H9 (cell line): ENCODE results near the gene PSMB8. TPM values are rescaled to one million over a fixed set of nuclear protein-coding genes. Genes with fewer than 3 reads are reported as not detected.

Experiments
- DNase-seq: peaks from one replicate; pipeline ENCODE4 v3.0.0-alpha.2; 2017
- H2AFZ ChIP-seq: one replicate; pipeline ENCODE4 v1.6.1; 2013; ENCODE audit warnings: mild to moderate bottlenecking, low read length, control low read depth, moderate library complexity
- H2AK5ac ChIP-seq: 2 replicates; pipeline ENCODE4 v1.6.1; 2013; ENCODE audit warnings: low read length, control low read depth, mixed read lengths; ENCODE audit not compliant: insufficient read length
- H2BK120ac ChIP-seq: one replicate; pipeline ENCODE4 v1.6.1; 2013; ENCODE audit warnings: low read depth, mild to moderate bottlenecking, low read length, control low read depth, inconsistent platforms; ENCODE audit not compliant: poor library complexity, severe bottlenecking
- H2BK12ac ChIP-seq: 2 replicates; pipeline ENCODE4 v1.6.1; 2013; ENCODE audit warnings: low read length, control low read depth, mixed read lengths, low read depth; ENCODE audit not compliant: insufficient read length
- H2BK15ac ChIP-seq: 2 replicates; pipeline ENCODE4 v1.6.1; 2013; ENCODE audit warnings: low read depth, low read length, control low read depth
- H2BK20ac ChIP-seq: one replicate; pipeline ENCODE4 v1.6.1; 2013; ENCODE audit warnings: low read depth, mild to moderate bottlenecking, low read length, control low read depth, inconsistent platforms; ENCODE audit not compliant: poor library complexity, severe bottlenecking
- H2BK5ac ChIP-seq: 2 replicates; pipeline ENCODE4 v1.6.1; 2013; ENCODE audit warnings: low read length, control low read depth, mixed read lengths; ENCODE audit not compliant: insufficient read length
- H3K14ac ChIP-seq: 2 replicates; pipeline ENCODE4 v1.6.1; 2013; ENCODE audit warnings: low read length, control low read depth; ENCODE audit not compliant: insufficient read depth
- H3K18ac ChIP-seq: 2 replicates; pipeline ENCODE4 v1.6.1; 2013; ENCODE audit warnings: low read depth, mild to moderate bottlenecking, mixed read lengths, low read length, control low read depth; ENCODE audit not compliant: insufficient read length
- H3K23ac ChIP-seq: 2 replicates; pipeline ENCODE4 v1.6.1; 2013; ENCODE audit warnings: low read length, control low read depth, mixed read lengths, low read depth; ENCODE audit not compliant: insufficient read length
- H3K23me2 ChIP-seq: 2 replicates; pipeline ENCODE4 v1.6.1; 2013; ENCODE audit warnings: low read depth, mild to moderate bottlenecking, mixed read lengths, low read length, control low read depth; ENCODE audit not compliant: insufficient read length, poor library complexity, severe bottlenecking
- H3K27ac ChIP-seq: 2 replicates; pipeline ENCODE4 v1.5.1; 2013; ENCODE audit warnings: low read length, control low read depth, mixed read lengths, low read depth; ENCODE audit not compliant: insufficient read length
- H3K27me3 ChIP-seq: 2 replicates; pipeline ENCODE4 v1.6.1; 2013; ENCODE audit warnings: low read length, control low read depth, inconsistent platforms; ENCODE audit not compliant: insufficient read depth
- H3K4ac ChIP-seq: 2 replicates; pipeline ENCODE4 v1.6.1; 2013; ENCODE audit warnings: low read depth, mild to moderate bottlenecking, control low read depth, inconsistent platforms, low read length, moderate library complexity
- H3K4me1 ChIP-seq: 2 replicates; pipeline ENCODE4 v1.6.1; 2013; ENCODE audit warnings: low read length, control low read depth, inconsistent platforms; ENCODE audit not compliant: insufficient read depth
- H3K4me2 ChIP-seq: 2 replicates; pipeline ENCODE4 v1.6.1; 2013; ENCODE audit warnings: low read length, control low read depth, mixed read lengths; ENCODE audit not compliant: insufficient read length, insufficient read depth
- H3K56ac ChIP-seq: 2 replicates; pipeline ENCODE4 v1.6.1; 2013; ENCODE audit warnings: low read depth, mild to moderate bottlenecking, mixed read lengths, low read length, control low read depth; ENCODE audit not compliant: insufficient read length
- H3K79me1 ChIP-seq: 2 replicates; pipeline ENCODE4 v1.6.1; 2013; ENCODE audit warnings: low read depth, mild to moderate bottlenecking, moderate library complexity, low read length, control low read depth, inconsistent platforms; ENCODE audit not compliant: insufficient read depth, poor library complexity, severe bottlenecking
- H3K79me2 ChIP-seq: 2 replicates; pipeline ENCODE4 v1.6.1; 2013; ENCODE audit warnings: low read length, control low read depth, inconsistent platforms; ENCODE audit not compliant: insufficient read depth
- H3K9ac ChIP-seq: 2 replicates; pipeline ENCODE4 v1.6.1; 2013; ENCODE audit warnings: low read length, control low read depth, mixed read lengths; ENCODE audit not compliant: insufficient read length; ENCODE audit errors: extremely low read depth
- H3K9me3 ChIP-seq: one replicate; pipeline ENCODE4 v1.6.1; 2013; ENCODE audit warnings: low read depth, low read length, inconsistent platforms; ENCODE audit not compliant: control insufficient read depth
- H3T11ph ChIP-seq: one replicate; pipeline ENCODE4 v1.6.1; 2013; ENCODE audit warnings: mild to moderate bottlenecking, low read length, control low read depth, inconsistent platforms
- H4K20me1 ChIP-seq: one replicate; pipeline ENCODE4 v1.6.1; 2013; ENCODE audit not compliant: control insufficient read depth, insufficient read length, insufficient read depth
- H4K5ac ChIP-seq: 2 replicates; pipeline ENCODE4 v1.6.1; 2013; ENCODE audit warnings: low read depth, mild to moderate bottlenecking, mixed read lengths, low read length, control low read depth; ENCODE audit not compliant: insufficient read length
- H4K8ac ChIP-seq: replicated peaks from 2 replicates; pipeline ENCODE4 v1.6.1; 2013; ENCODE audit warnings: low read length, control low read depth, mixed read lengths, low read depth; ENCODE audit not compliant: insufficient read length
- H4K91ac ChIP-seq: 2 replicates; pipeline ENCODE4 v1.6.1; 2013; ENCODE audit warnings: low read depth, mild to moderate bottlenecking, moderate library complexity, mixed read lengths, low read length, control low read depth; ENCODE audit not compliant: insufficient read length
- H3K27ac Mint-ChIP-seq, 3 experiments: 2 replicates in 2 of 3; 3 replicates in 1 of 3; pipeline ENCODE4 v1.8.0; 2020 to 2021; ENCODE audit warnings: mixed read lengths in 3 of 3, mild to moderate bottlenecking in 1 of 3, moderate library complexity in 1 of 3
- H3K27me3 Mint-ChIP-seq: 2 replicates; pipeline ENCODE4 v1.8.0; 2021; ENCODE audit warnings: low read depth, mild to moderate bottlenecking, moderate library complexity, mixed read lengths
- H3K36me3 Mint-ChIP-seq, 3 experiments: 2 replicates in 2 of 3; 3 replicates in 1 of 3; pipeline ENCODE4 v1.8.0; 2020 to 2021; ENCODE audit warnings: low read depth in 3 of 3, mixed read lengths in 3 of 3; ENCODE audit not compliant: insufficient read depth in 1 of 3
- H3K4me1 Mint-ChIP-seq, 2 experiments: 2 replicates each; pipeline ENCODE4 v1.8.0; 2020; ENCODE audit warnings: mixed read lengths in 2 of 2
- H3K4me3 Mint-ChIP-seq, 2 experiments: 2 replicates in 1 of 2; 3 replicates in 1 of 2; pipeline ENCODE4 v1.8.0; 2020 to 2021; ENCODE audit warnings: mild to moderate bottlenecking in 2 of 2, mixed read lengths in 2 of 2, moderate library complexity in 1 of 2
- H3K9me3 Mint-ChIP-seq, 2 experiments: 2 replicates in 1 of 2; 3 replicates in 1 of 2; pipeline ENCODE4 v1.8.0; 2020; ENCODE audit warnings: mild to moderate bottlenecking in 2 of 2, mixed read lengths in 2 of 2, moderate library complexity in 1 of 2
- CTCF ChIP-seq: fragments of 200-600 bp; sonication (generic); conservative IDR thresholded peaks from 3 replicates; pipeline ENCODE4 v1.8.0; 2021; ENCODE audit warnings: antibody characterized with exemption, mild to moderate bottlenecking
- WGBS: extraction: QIAGEN DNeasy Blood & Tissue Kit; methylation state at CpG from one replicate; pipeline ENCODE4 v1.1.7; 2013; ENCODE audit warnings: missing lambda C conversion rate, low lambda C conversion rate, mixed read lengths; ENCODE audit not compliant: insufficient read length; ENCODE audit errors: extremely low coverage; 5-methylcytosine and 5-hydroxymethylcytosine counted together
- total RNA-seq: library from RNA; stranded (reverse); gene quantifications from 2 replicates; pipeline ENCODE4 v1.2.1, GENCODE V29; 2021

Gene PSMB8
- total RNA-seq, 1 experiment from 2014 or later = 19.1 TPM

GRCh38 chr6:32851025-32851424 lies 7.2 kb upstream of the PSMB8 start:
- no peaks in the 10 kb centered on the region; the same call in 1 of the 2 replicates for H3K4me1 ChIP-seq
- no peak for TF ChIP-seq CTCF
- H2AK5ac ChIP-seq = no peak overlapping the region
- no peaks in the 10 kb centered on the region for H3K9me3 ChIP-seq
- WGBS = no CpG with 5 or more reads among the region's 4 CpGs
- no peak overlapping the region for H2BK5ac ChIP-seq
- H3K27me3 Mint-ChIP-seq = peaks cover 48% of the 10 kb centered on the region
- H4K91ac ChIP-seq = no peak overlapping the region
- no peak overlapping the region for H3K4ac ChIP-seq
- H4K8ac ChIP-seq = no peak overlapping the region
- no peak overlapping the region for H4K5ac ChIP-seq
- H3K23me2 ChIP-seq = peaks cover 16% of the 10 kb centered on the region
- H3K4me1 Mint-ChIP-seq = peaks cover 14 to 21% of the 10 kb centered on the region in 2 experiments
- no peak overlapping the region for H3T11ph ChIP-seq
- H3K14ac ChIP-seq = no peak overlapping the region
- no peak overlapping the region for H3K27ac ChIP-seq
- DNase-seq = no peak
- no peak overlapping the region for H3K18ac ChIP-seq
- no peak overlapping the region for H2BK120ac ChIP-seq
- peaks cover 6% of the 10 kb centered on the region; the same call in 1 of the 2 replicates for H3K27me3 ChIP-seq
- H3K9ac ChIP-seq = no peak overlapping the region
- no peak overlapping the region for H2BK15ac ChIP-seq
- H3K4me3 Mint-ChIP-seq = no peak overlapping the region; a peak in 2 of 5 replicates
- no peak overlapping the region for H2BK20ac ChIP-seq
- H3K9me3 Mint-ChIP-seq = no peaks in the 10 kb centered on the region
- no peaks in the 10 kb centered on the region for H4K20me1 ChIP-seq
- H3K27ac Mint-ChIP-seq = no peak overlapping the region
- no peak overlapping the region for H3K4me2 ChIP-seq
- H3K36me3 Mint-ChIP-seq = peaks cover 4 to 32% (median 5%) of the 10 kb centered on the region in 3 experiments; a peak in 5 of 7 replicates
- H3K56ac ChIP-seq = no peak overlapping the region
- H2BK12ac ChIP-seq = no peak overlapping the region
- H3K23ac ChIP-seq = no peak overlapping the region
- no peaks in the 10 kb centered on the region for H3K79me2 ChIP-seq
- H3K79me1 ChIP-seq = no peaks in the 10 kb centered on the region
- H2AFZ ChIP-seq = no peak overlapping the region
